Activated CD8-positive, alpha-beta T cell treated with anti-CD3 and anti-CD28 coated beads for 36 hours (primary cell): ENCODE data around the gene KLHL20. TPM values are rescaled to one million over a fixed set of nuclear protein-coding genes. Genes with fewer than 3 reads are reported as not detected.
"Not testable (repeated sequence)": the region's sequence is repeated elsewhere in the genome, so short reads cannot be mapped to it uniquely, and the experiment has no call there.

Experiments used
- ATAC-seq: fragments of 200-7000 bp; cut with Tn5 transposase; one replicate; pipeline ENCODE4 v1.10.0; 2021; ENCODE audit warnings: mild to moderate bottlenecking, moderate library complexity
- CTCF ChIA-PET: fragments of 350-600 bp; sonication (Branson Sonifier 250); formaldehyde crosslinking; loops from one replicate; lab custom pipeline; 2021; ENCODE audit warnings: antibody characterized with exemption; lab: Charles Lee
- POLR2A ChIA-PET: fragments of 350-600 bp; sonication (Branson Sonifier 250); formaldehyde crosslinking; loops from one replicate; lab custom pipeline; 2021; ENCODE audit warnings: antibody characterized with exemption; lab: Charles Lee
- DNase-seq: peaks from one replicate; pipeline ENCODE4 v3.0.0-alpha.2; 2020
- H3K27ac Mint-ChIP-seq: one replicate; pipeline ENCODE4 v1.8.0; 2021; ENCODE audit warnings: mild to moderate bottlenecking, mixed read lengths
- H3K27me3 Mint-ChIP-seq: one replicate; pipeline ENCODE4 v1.8.0; 2021; ENCODE audit warnings: mixed read lengths
- H3K36me3 Mint-ChIP-seq: one replicate; pipeline ENCODE4 v1.8.0; 2021; ENCODE audit warnings: low read depth, mixed read lengths
- H3K4me1 Mint-ChIP-seq: one replicate; pipeline ENCODE4 v1.8.0; 2021; ENCODE audit warnings: low read depth, mixed read lengths
- H3K4me3 Mint-ChIP-seq: one replicate; pipeline ENCODE4 v1.8.0; 2021; ENCODE audit warnings: mild to moderate bottlenecking, moderate library complexity, mixed read lengths
- H3K9me3 Mint-ChIP-seq: one replicate; pipeline ENCODE4 v1.8.0; 2021; ENCODE audit warnings: mixed read lengths
- intact Hi-C: fragments of 100-400 bp; cut with micrococcal nuclease; formaldehyde crosslinking; loops from one replicate; pipeline ENCODE4 v1.10.0; 2022
- total RNA-seq, 2 experiments: library from RNA; stranded (reverse); gene quantifications; one replicate each; pipeline ENCODE4 v1.2.3, GENCODE V29; 2021
- TF ChIP-seq, protein P1 (sequence below): fragments of 200-600 bp; IDR thresholded peaks from one replicate; pipeline ENCODE4 v1.8.0; 2022; ENCODE audit warnings: antibody characterized with exemption, mild to moderate bottlenecking

Gene KLHL20
- total RNA-seq, 2 experiments from 2014 or later = 14.5 to 15.8 TPM

- Mint-ChIP-seq H3K4me3 (no peak overlapping the region), H3K27ac (no peak overlapping the region), H3K36me3 (no peaks in the 10 kb centered on the region), H3K4me1 (no peaks in the 10 kb centered on the region), H3K9me3 (peaks cover under 1% of the 10 kb centered on the region), H3K27me3 (peaks cover 18% of the 10 kb centered on the region)
- ChIA-PET CTCF (interaction anchor here (1.1 kb wide), 1 partner anchor 964 kb away, joined by 3 read pairs; no protein-coding TSS in a partner anchor), POLR2A (no interaction called here)
- intact Hi-C loops = no loop called here
- no peak for ATAC-seq
- TF ChIP-seq, protein P1, sequence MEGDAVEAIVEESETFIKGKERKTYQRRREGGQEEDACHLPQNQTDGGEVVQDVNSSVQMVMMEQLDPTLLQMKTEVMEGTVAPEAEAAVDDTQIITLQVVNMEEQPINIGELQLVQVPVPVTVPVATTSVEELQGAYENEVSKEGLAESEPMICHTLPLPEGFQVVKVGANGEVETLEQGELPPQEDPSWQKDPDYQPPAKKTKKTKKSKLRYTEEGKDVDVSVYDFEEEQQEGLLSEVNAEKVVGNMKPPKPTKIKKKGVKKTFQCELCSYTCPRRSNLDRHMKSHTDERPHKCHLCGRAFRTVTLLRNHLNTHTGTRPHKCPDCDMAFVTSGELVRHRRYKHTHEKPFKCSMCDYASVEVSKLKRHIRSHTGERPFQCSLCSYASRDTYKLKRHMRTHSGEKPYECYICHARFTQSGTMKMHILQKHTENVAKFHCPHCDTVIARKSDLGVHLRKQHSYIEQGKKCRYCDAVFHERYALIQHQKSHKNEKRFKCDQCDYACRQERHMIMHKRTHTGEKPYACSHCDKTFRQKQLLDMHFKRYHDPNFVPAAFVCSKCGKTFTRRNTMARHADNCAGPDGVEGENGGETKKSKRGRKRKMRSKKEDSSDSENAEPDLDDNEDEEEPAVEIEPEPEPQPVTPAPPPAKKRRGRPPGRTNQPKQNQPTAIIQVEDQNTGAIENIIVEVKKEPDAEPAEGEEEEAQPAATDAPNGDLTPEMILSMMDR = no peak
- no peak for DNase-seq
Observed at GRCh38 chr1:173708787-173709186, 6.0 kb upstream of the KLHL20 start.

- TF ChIP-seq, protein P1 = no peak
- peaks cover 13% of the 10 kb centered on the region for H3K4me1 Mint-ChIP-seq
- H3K27me3 Mint-ChIP-seq = peaks cover 13% of the 10 kb centered on the region
- peak overlapping the region; percentile 94 for H3K27ac Mint-ChIP-seq
- H3K36me3 Mint-ChIP-seq = peaks cover 3% of the 10 kb centered on the region
- peak overlapping the region; percentile 92 for H3K4me3 Mint-ChIP-seq
- ATAC-seq (no peak), DNase-seq (no peak)
- ChIA-PET CTCF (interaction anchor here (0.8 to 2.2 kb wide), 6 partner anchors 32 to 285 kb away, joined by 3 to 16 read pairs (median 3); partner anchors contain the start of genes CENPL and DARS2), POLR2A (interaction anchor here (1.0 to 1.9 kb wide), 7 partner anchors 9 to 284 kb away, joined by 3 to 7 read pairs (median 5); partner anchors contain the start of genes CENPL and DARS2)
- peaks cover 2% of the 10 kb centered on the region for H3K9me3 Mint-ChIP-seq
- intact Hi-C loops = no loop called here
Observed at GRCh38 chr1:173714441-173714758, 381 bp upstream of the KLHL20 start.

- peaks cover 5% of the 10 kb centered on the region for H3K36me3 Mint-ChIP-seq
- ATAC-seq (no peak), DNase-seq (no peak)
- intact Hi-C loops = loop anchor here (5.0 kb wide), 1 partner anchor 107 kb away; the partner anchor contains the start of genes CENPL and DARS2
- H3K27ac Mint-ChIP-seq = peak overlapping the region; percentile 94
- CTCF ChIA-PET = interaction anchor here (0.7 to 2.2 kb wide), 5 partner anchors 51 to 511 kb away, joined by 3 to 16 read pairs (median 3); partner anchors contain the start of genes CENPL and DARS2
- TF ChIP-seq, protein P1 = no peak
- peaks cover 18% of the 10 kb centered on the region for H3K4me1 Mint-ChIP-seq
- peak overlapping the region; percentile 92 for H3K4me3 Mint-ChIP-seq
- peaks cover 2% of the 10 kb centered on the region for H3K9me3 Mint-ChIP-seq
- H3K27me3 Mint-ChIP-seq = peaks cover 8% of the 10 kb centered on the region
- POLR2A ChIA-PET = interaction anchor here (0.9 to 1.9 kb wide), 6 partner anchors 8 to 285 kb away, joined by 3 to 7 read pairs (median 5); partner anchors contain the start of genes CENPL and DARS2
Observed at GRCh38 chr1:173715538-173715844, 710 bp downstream of the KLHL20 start.

DNA sequence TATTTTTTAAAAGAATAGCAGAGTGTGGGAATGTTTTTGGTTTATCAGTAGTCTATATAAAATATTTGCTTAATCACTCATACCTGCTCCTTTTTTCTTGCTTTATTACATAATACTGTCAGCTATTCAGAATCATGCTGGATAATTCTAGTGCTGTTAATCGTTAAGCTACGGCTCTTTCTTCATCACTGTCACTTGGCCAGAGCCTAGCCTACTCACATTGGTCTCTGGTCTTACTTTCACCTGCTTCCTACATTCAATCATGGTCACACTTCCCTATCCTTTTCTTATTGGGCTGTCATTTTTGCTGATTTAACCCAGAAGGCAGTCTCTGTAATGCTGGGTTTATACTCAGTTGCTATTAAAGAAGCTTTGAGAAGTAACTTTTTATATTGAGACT, 2.5 kb downstream of the KLHL20 start:
- ChIA-PET CTCF (interaction anchor here (1.3 to 1.5 kb wide), 2 partner anchors 10 to 287 kb away, joined by 3 to 6 read pairs; no protein-coding TSS in a partner anchor), POLR2A (interaction anchor here (1.1 kb wide), 1 partner anchor 282 kb away, joined by 3 read pairs; no protein-coding TSS in a partner anchor)
- Mint-ChIP-seq H3K9me3 (peaks cover 2% of the 10 kb centered on the region), H3K4me3 (peak overlapping the region; percentile 1), H3K4me1 (peaks cover 22% of the 10 kb centered on the region), H3K27ac (no peak overlapping the region), H3K27me3 (no peaks in the 10 kb centered on the region), H3K36me3 (peaks cover 17% of the 10 kb centered on the region)
- TF ChIP-seq, protein P1 = no peak
- ATAC-seq (no peak), DNase-seq (no peak)
- intact Hi-C loops = loop anchor here (5.0 kb wide), 1 partner anchor 105 kb away; the partner anchor contains the start of genes CENPL and DARS2

GRCh38 chr1:173731331-173731730, 16.6 kb downstream of the KLHL20 start:
- H3K27ac Mint-ChIP-seq, ATAC-seq, H3K4me3 Mint-ChIP-seq, POLR2A ChIA-PET, H3K9me3 Mint-ChIP-seq, CTCF ChIA-PET, H3K4me1 Mint-ChIP-seq, intact Hi-C loops, H3K27me3 Mint-ChIP-seq, DNase-seq: not testable (repeated sequence)
- H3K36me3 Mint-ChIP-seq = peaks cover 40% of the 10 kb centered on the region
